Astrocyte (in vitro differentiated cells and primary cell): Measurements from ENCODE around the gene FAM131B.

Experiments
- CTCF ChIP-seq: IDR thresholded peaks from 2 replicates; pipeline ENCODE4 v1.5.1; 2011; ENCODE audit warnings: low read depth, mild to moderate bottlenecking, inconsistent platforms, low read length, moderate library complexity; ENCODE audit not compliant: insufficient read depth
- EZH2 ChIP-seq: IDR thresholded peaks from 2 replicates; pipeline ENCODE4 v1.6.1; 2012; ENCODE audit warnings: mild to moderate bottlenecking, low read length, inconsistent platforms; ENCODE audit not compliant: insufficient read depth

- TF ChIP-seq CTCF (no peak), EZH2 (no peak)
These were observed 8.1 kb downstream of the FAM131B start for GRCh38 chr7:143354376-143354775.
